IMR-90 (cell line): Measurements from ENCODE around the gene GPC5. TPM values are rescaled to one million over a fixed set of nuclear protein-coding genes. Genes with fewer than 3 reads are reported as not detected.

ENCODE experiments used
- ATAC-seq: fragments of 200-7000 bp; cut with Tn5 transposase; 2 replicates; pipeline ENCODE4 v1.9.1; 2020; ENCODE audit warnings: low read depth, mild to moderate bottlenecking, moderate library complexity
- BruUV-seq: library from RNA; stranded (reverse); fragments of 400-500 nt; replicated peaks from 2 replicates; lab custom pipeline; 2021; lab: Mats Ljungman, UMichigan
- CTCF ChIA-PET: fragments of 300-600 bp; formaldehyde crosslinking; extraction: SDS; loops from one replicate; lab custom pipeline; 2021; ENCODE audit warnings: antibody characterized with exemption; lab: Yijun Ruan, JAX
- POLR2A ChIA-PET: fragments of 300-600 bp; sonication (Branson Sonifier 250); formaldehyde crosslinking; loops from one replicate; lab custom pipeline; 2022; ENCODE audit warnings: antibody characterized with exemption; ENCODE audit not compliant: unreplicated experiment; lab: Charles Lee
- DNase-seq: peaks from one replicate; pipeline ENCODE4 v3.0.0; 2013
- H2AFZ ChIP-seq: replicated peaks from 2 replicates; pipeline ENCODE3; 2013; ENCODE audit warnings: low read length, mild to moderate bottlenecking; ENCODE audit not compliant: poor library complexity
- H2AK5ac ChIP-seq: 2 replicates; pipeline ENCODE4 v1.6.1; 2013; ENCODE audit warnings: low read depth, low read length, inconsistent platforms
- H2AK9ac ChIP-seq: replicated peaks from 2 replicates; pipeline ENCODE3; 2013; ENCODE audit warnings: mild to moderate bottlenecking, low read depth, low read length, moderate library complexity; ENCODE audit not compliant: poor library complexity
- H2BK120ac ChIP-seq: 2 replicates; pipeline ENCODE4 v1.6.1; 2013; ENCODE audit warnings: low read depth, low read length, inconsistent platforms
- H2BK15ac ChIP-seq: 3 replicates; pipeline ENCODE4 v1.6.1; 2013; ENCODE audit warnings: low read depth, low read length, inconsistent platforms
- H2BK20ac ChIP-seq: 2 replicates; pipeline ENCODE4 v1.6.1; 2013; ENCODE audit warnings: low read depth, mild to moderate bottlenecking, inconsistent platforms, low read length, moderate library complexity
- H2BK5ac ChIP-seq: 2 replicates; pipeline ENCODE4 v1.6.1; 2013; ENCODE audit warnings: mild to moderate bottlenecking, low read depth, low read length, inconsistent platforms; ENCODE audit not compliant: poor library complexity, severe bottlenecking
- H3K14ac ChIP-seq: replicated peaks from 2 replicates; pipeline ENCODE4 v1.6.1; 2013; ENCODE audit warnings: low read depth, low read length, inconsistent platforms
- H3K18ac ChIP-seq: 2 replicates; pipeline ENCODE4 v1.6.1; 2013; ENCODE audit warnings: low read depth, low read length, control low read depth
- H3K23ac ChIP-seq: 2 replicates; pipeline ENCODE4 v1.6.1; 2013; ENCODE audit warnings: low read depth, low read length, inconsistent platforms
- H3K27ac ChIP-seq: 2 replicates; pipeline ENCODE4 v1.5.1; 2013; ENCODE audit warnings: mild to moderate bottlenecking, control low read depth, low read length; ENCODE audit not compliant: insufficient read depth
- H3K27me3 ChIP-seq: 2 replicates; pipeline ENCODE4 v1.6.1; 2013; ENCODE audit warnings: low read length; ENCODE audit not compliant: control insufficient read depth, insufficient read depth
- H3K36me3 ChIP-seq: 2 replicates; pipeline ENCODE4 v1.6.1; 2013; ENCODE audit warnings: low read length, mixed read lengths; ENCODE audit not compliant: control insufficient read depth, insufficient read depth
- H3K4ac ChIP-seq: 2 replicates; pipeline ENCODE4 v1.6.1; 2013; ENCODE audit warnings: low read depth, low read length, inconsistent platforms
- H3K4me1 ChIP-seq: 2 replicates; pipeline ENCODE4 v1.6.1; 2013; ENCODE audit warnings: low read length, mixed read lengths; ENCODE audit not compliant: control insufficient read depth, insufficient read depth
- H3K4me2 ChIP-seq: 2 replicates; pipeline ENCODE4 v1.6.1; 2013; ENCODE audit warnings: low read depth, mild to moderate bottlenecking, control low read depth, low read length, moderate library complexity
- H3K4me3 ChIP-seq: 2 replicates; pipeline ENCODE4 v1.5.1; 2013; ENCODE audit warnings: low read depth, mild to moderate bottlenecking, control low read depth, low read length, moderate library complexity; ENCODE audit not compliant: insufficient read depth
- H3K56ac ChIP-seq: 2 replicates; pipeline ENCODE4 v1.6.1; 2013; ENCODE audit warnings: low read length, inconsistent platforms; ENCODE audit not compliant: insufficient read depth; ENCODE audit errors: extremely low read depth
- H3K79me1 ChIP-seq, 2 experiments: 2 replicates each; pipeline ENCODE4 v1.6.1; 2013; ENCODE audit warnings: low read length in 2 of 2, inconsistent platforms in 1 of 2, low read depth in 1 of 2
- H3K9ac ChIP-seq: 2 replicates; pipeline ENCODE4 v1.6.1; 2013; ENCODE audit warnings: low read depth, low read length, control low read depth
- H3K9me1 ChIP-seq: 2 replicates; pipeline ENCODE4 v1.6.1; 2013; ENCODE audit warnings: low read length, inconsistent platforms; ENCODE audit not compliant: insufficient read depth
- H3K9me3 ChIP-seq: 2 replicates; pipeline ENCODE4 v1.6.1; 2013; ENCODE audit warnings: low read length; ENCODE audit not compliant: control insufficient read depth, insufficient read depth
- H4K20me1 ChIP-seq: 2 replicates; pipeline ENCODE4 v1.6.1; 2013; ENCODE audit warnings: low read length, inconsistent platforms; ENCODE audit not compliant: insufficient read depth
- H4K5ac ChIP-seq: 2 replicates; pipeline ENCODE4 v1.6.1; 2013; ENCODE audit warnings: mild to moderate bottlenecking, low read depth, low read length, control low read depth
- H4K8ac ChIP-seq, 2 experiments: 2 replicates each; pipeline ENCODE4 v1.6.1; 2013; ENCODE audit warnings: low read depth in 2 of 2, low read length in 2 of 2, control low read depth in 1 of 2, inconsistent platforms in 1 of 2
- H4K91ac ChIP-seq: 2 replicates; pipeline ENCODE4 v1.6.1; 2013; ENCODE audit warnings: low read depth, low read length, inconsistent platforms; ENCODE audit not compliant: insufficient read depth
- BHLHE40 ChIP-seq: fragments of 150-350 bp; IDR thresholded peaks from 2 replicates; pipeline ENCODE4 v1.6.1; 2016; ENCODE audit warnings: mild to moderate bottlenecking, low read depth, low read length
- CHD1 ChIP-seq: IDR thresholded peaks from 2 replicates; pipeline ENCODE4 v1.6.1; 2012; ENCODE audit warnings: low read depth, low read length, improper control_type of control experiment
- CTCF ChIP-seq: conservative IDR thresholded peaks from 2 replicates; pipeline ENCODE4 v1.5.1; 2012; ENCODE audit warnings: mild to moderate bottlenecking, low read depth, low read length, improper control_type of control experiment
- FOS ChIP-seq: fragments of 150-350 bp; IDR thresholded peaks from 2 replicates; pipeline ENCODE4 v1.6.1; 2016; ENCODE audit warnings: low read depth, low read length
- MAZ ChIP-seq: IDR thresholded peaks from 2 replicates; pipeline ENCODE4 v1.6.1; 2012; ENCODE audit warnings: low read depth, mild to moderate bottlenecking, low read length, improper control_type of control experiment, moderate library complexity, borderline replicate concordance
- MXI1 ChIP-seq: IDR thresholded peaks from 2 replicates; pipeline ENCODE4 v1.6.1; 2012; ENCODE audit warnings: low read depth, mild to moderate bottlenecking, low read length, moderate library complexity, borderline replicate concordance
- NFE2L2 ChIP-seq: fragments of 150-350 bp; IDR thresholded peaks from 2 replicates; pipeline ENCODE4 v1.6.1; 2016; ENCODE audit warnings: low read depth, mild to moderate bottlenecking, low read length
- POLR2A ChIP-seq: IDR thresholded peaks from 2 replicates; pipeline ENCODE4 v1.6.1; 2012; ENCODE audit warnings: mild to moderate bottlenecking, low read depth, low read length
- RAD21 ChIP-seq: IDR thresholded peaks from 2 replicates; pipeline ENCODE4 v1.6.1; 2012; ENCODE audit warnings: low read length, improper control_type of control experiment
- RCOR1 ChIP-seq: IDR thresholded peaks from 2 replicates; pipeline ENCODE4 v1.6.1; 2012; ENCODE audit warnings: mild to moderate bottlenecking, low read length, improper control_type of control experiment; ENCODE audit not compliant: insufficient replicate concordance
- RFX5 ChIP-seq: IDR thresholded peaks from 2 replicates; pipeline ENCODE4 v1.8.0; 2012; ENCODE audit warnings: low read depth, mild to moderate bottlenecking, low read length, moderate library complexity
- SMC3 ChIP-seq: fragments of 150-350 bp; IDR thresholded peaks from 2 replicates; pipeline ENCODE4 v1.6.1; 2016; ENCODE audit warnings: low read depth, mild to moderate bottlenecking, antibody characterized with exemption, low read length, moderate library complexity
- WGBS, 2 experiments: methylation state at CpG; one replicate each; pipeline versions ENCODE4 v1.1.5 to v1.1.7; 2013; ENCODE audit warnings: missing lambda C conversion rate in 2 of 2; ENCODE audit not compliant: insufficient read length in 1 of 2; ENCODE audit errors: extremely low coverage in 2 of 2; 5-methylcytosine and 5-hydroxymethylcytosine counted together
- dilution Hi-C: fragments of 300-500 bp; cut with HindIII; formaldehyde crosslinking; loops from one replicate; pipeline ENCODE4 v1.14.3; 2018; ENCODE audit warnings: low sequenced_read_pairs; ENCODE audit not compliant: unreplicated experiment
- in situ Hi-C: fragments of 300-500 bp; cut with MboI; formaldehyde crosslinking; loops from 3 replicates; pipeline ENCODE4 v1.14.3; 2019; ENCODE audit warnings: low sequenced_read_pairs, inconsistent platforms, mixed read lengths
- intact Hi-C: fragments of 100-400 bp; cut with micrococcal nuclease; formaldehyde crosslinking; loops from 2 replicates; pipeline ENCODE4 v1.10.0; 2022
- polyA plus RNA-seq, 3 experiments: library from polyadenylated mRNA; depleted of rRNA; stranded (reverse); fragments of >200 nt; gene quantifications; 2 replicates each; pipeline ENCODE4 v1.2.3, GENCODE V29; 2012; ENCODE audit warnings: low replicate concordance in 1 of 3
- total RNA-seq: library from RNA; depleted of rRNA; stranded (reverse); fragments of >200 nt; gene quantifications from 2 replicates; pipeline ENCODE4 v1.2.3, GENCODE V29; 2012

Gene GPC5
- total and polyA plus RNA-seq, 2 of the 4 experiments (the other 2 are of a cell fraction), result 0.94 to 1.8 TPM

GRCh38 chr13:91557328-91558090 is 159.1 kb downstream of the GPC5 start:
- BruUV-seq, result no TSS peak
- no peaks in the 10 kb centered on the region for H3K9me1 ChIP-seq
- ATAC-seq (no peak), DNase-seq (no peak)
- no peaks in the 10 kb centered on the region for H3K27me3 ChIP-seq
- no peaks in the 10 kb centered on the region for H3K36me3 ChIP-seq
- ChIA-PET CTCF (no interaction called here), POLR2A (no interaction called here)
- peaks cover 2% of the 10 kb centered on the region; the same call in 1 of the 2 replicates for H3K9me3 ChIP-seq
- no peak overlapping the region for H3K4me2 ChIP-seq
- TF ChIP-seq CTCF, result no peak
- no peak for TF ChIP-seq RFX5
- no peak for TF ChIP-seq MXI1
- no peak for TF ChIP-seq BHLHE40
- TF ChIP-seq NFE2L2, result no peak
- no peak for TF ChIP-seq MAZ
- TF ChIP-seq SMC3, result no peak
- no peak for TF ChIP-seq CHD1
- TF ChIP-seq FOS, result no peak
- TF ChIP-seq RAD21, result no peak
- no peak for TF ChIP-seq POLR2A
- TF ChIP-seq RCOR1, result no peak
- H4K20me1 ChIP-seq, result no peaks in the 10 kb centered on the region
- H4K8ac ChIP-seq, result no peak overlapping the region
- H3K4me1 ChIP-seq, result no peaks in the 10 kb centered on the region
- WGBS, 2 experiments, result no CpG with 5 or more reads among the region's 5 CpGs
- H3K4me3 ChIP-seq, result no peak overlapping the region
- no peak overlapping the region for H4K91ac ChIP-seq
- no peak overlapping the region for H3K23ac ChIP-seq
- no peak overlapping the region for H2BK15ac ChIP-seq
- H2AK5ac ChIP-seq, result no peak overlapping the region
- H3K27ac ChIP-seq, result no peak overlapping the region
- in situ Hi-C loops (no loop called here), dilution Hi-C loops (no loop called here), intact Hi-C loops (no loop called here)
- no peaks in the 10 kb centered on the region for H3K79me1 ChIP-seq
- H2AFZ ChIP-seq, result no peak overlapping the region
- no peak overlapping the region for H3K18ac ChIP-seq
- H3K56ac ChIP-seq, result no peak overlapping the region
- no peak overlapping the region for H3K9ac ChIP-seq
- no peak overlapping the region for H2BK120ac ChIP-seq
- no peak overlapping the region for H4K5ac ChIP-seq
- H2BK20ac ChIP-seq, result no peak overlapping the region
- no peak overlapping the region for H3K14ac ChIP-seq
- no peak overlapping the region for H2BK5ac ChIP-seq
- no peak overlapping the region for H3K4ac ChIP-seq
- no peak overlapping the region for H2AK9ac ChIP-seq
